Psoas muscle (tissue), 8 donors: Measurements from ENCODE around the gene MADD. TPM values are rescaled to one million over a fixed set of nuclear protein-coding genes. Genes with fewer than 3 reads are reported as not detected.

Source experiments
- ATAC-seq, 4 donors: fragments of 200-7000 bp; cut with Tn5 transposase; one replicate each; pipeline ENCODE4 v1.9.1; 2020; ENCODE audit warnings: moderate library complexity in 3 of 4, mild to moderate bottlenecking in 2 of 4
- DNase-seq, 2 donors: peaks; one replicate each; pipeline ENCODE4 v3.0.0-alpha.2; 2020
- H3K27ac ChIP-seq: fragments of 200-600 bp; one replicate; pipeline ENCODE4 v1.8.0; 2022
- H3K27me3 ChIP-seq, 3 donors: fragments of 200-600 bp in 1 of 3; one replicate each; pipeline versions ENCODE4 v1.6.1 to v1.8.0; 2013 to 2022; ENCODE audit warnings: low read length in 2 of 3, mild to moderate bottlenecking in 2 of 3, moderate library complexity in 1 of 3; ENCODE audit not compliant: insufficient read depth in 3 of 3
- H3K36me3 ChIP-seq, 2 donors: fragments of 200-600 bp in 1 of 2; one replicate each; pipeline versions ENCODE4 v1.6.1 to v1.8.0; 2013 to 2022; ENCODE audit warnings: low read depth in 1 of 2, mild to moderate bottlenecking in 1 of 2, moderate library complexity in 1 of 2; ENCODE audit not compliant: insufficient read depth in 1 of 2
- H3K4me1 ChIP-seq: fragments of 200-600 bp; one replicate; pipeline ENCODE4 v1.8.0; 2022
- H3K4me3 ChIP-seq: fragments of 200-600 bp; one replicate; pipeline ENCODE4 v1.8.0; 2022; ENCODE audit warnings: mild to moderate bottlenecking
- H3K9me3 ChIP-seq: fragments of 200-600 bp; one replicate; pipeline ENCODE4 v1.8.0; 2022
- WGBS, 3 donors: extraction: QIAGEN DNeasy Blood & Tissue Kit; methylation state at CpG; one replicate each; pipeline versions ENCODE4 v1.1.6 to v1.1.7; 2013; 5-methylcytosine and 5-hydroxymethylcytosine counted together
- intact Hi-C, 2 donors: fragments of 100-400 bp; cut with DNase I; formaldehyde crosslinking; loops; one replicate each; pipeline versions ENCODE4 v1.11.0 to v1.14.2; 2022
- polyA plus RNA-seq, 3 donors: library from polyadenylated mRNA; stranded (reverse); fragments of 200-250 nt; gene quantifications; one replicate each; pipeline ENCODE4 v1.2.3, GENCODE V29; 2013
- total RNA-seq, 4 donors: library from RNA; stranded (reverse); fragmentation: NEBNext Ultra II Directional in 2 of 4; extraction: Animal tissue kit (Norgen Biotek cat#: 25700) in 2 of 4; gene quantifications; one replicate each; pipeline versions ENCODE4 v1.2.1 to v1.2.4, GENCODE V29; 2021 to 2023
- TF ChIP-seq, protein P1 (sequence below): fragments of 200-600 bp; IDR thresholded peaks from one replicate; pipeline ENCODE4 v1.8.0; 2022; ENCODE audit warnings: antibody characterized with exemption
- donor health status: healthy with polysubstance abuse.
- donor health status: DM: no; HTN: no; CAD: no; lungs with moderate emphysema.
- donor health status: Bipolar disorder and iron deficiency.
- donor health status: healthy.
- donor health status: DM: yes; HTN: yes; CAD: no.
- donor health status: DM: no; HTN: no; CAD: no.
- donor health status: DM: no; HTN: no; CAD: no.
- donor health status: DM: yes; HTN: yes; CAD: no.

Gene MADD
- total and polyA plus RNA-seq, 7 donors: 11.5 to 33.6 (median 19.5) TPM

DNA sequence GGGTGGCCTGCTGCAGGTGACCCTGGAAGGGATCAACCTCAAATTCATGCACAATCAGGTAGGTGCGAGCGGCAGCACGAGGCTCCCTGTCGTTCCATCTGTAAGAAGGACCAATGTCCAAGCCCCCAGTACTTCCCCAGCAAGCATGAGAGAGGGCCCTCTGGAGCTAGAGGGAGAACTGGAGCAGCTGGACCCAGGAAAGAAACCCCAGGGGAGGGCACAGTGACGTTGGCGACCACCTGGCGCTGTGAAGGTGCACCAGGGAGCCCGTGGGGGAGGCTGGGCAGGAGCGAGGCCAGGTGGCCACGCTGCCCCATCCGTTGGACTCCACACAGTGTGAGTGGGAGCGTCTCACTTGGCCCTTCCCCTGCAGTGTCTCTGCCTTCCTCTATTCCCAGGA, 54.6 kb downstream of the MADD start:
- no peak for ATAC-seq
- 86 to 91% (median 91%) methylated on average over 12 of the region's 12 CpGs for WGBS, 3 donors
- TF ChIP-seq, protein P1, sequence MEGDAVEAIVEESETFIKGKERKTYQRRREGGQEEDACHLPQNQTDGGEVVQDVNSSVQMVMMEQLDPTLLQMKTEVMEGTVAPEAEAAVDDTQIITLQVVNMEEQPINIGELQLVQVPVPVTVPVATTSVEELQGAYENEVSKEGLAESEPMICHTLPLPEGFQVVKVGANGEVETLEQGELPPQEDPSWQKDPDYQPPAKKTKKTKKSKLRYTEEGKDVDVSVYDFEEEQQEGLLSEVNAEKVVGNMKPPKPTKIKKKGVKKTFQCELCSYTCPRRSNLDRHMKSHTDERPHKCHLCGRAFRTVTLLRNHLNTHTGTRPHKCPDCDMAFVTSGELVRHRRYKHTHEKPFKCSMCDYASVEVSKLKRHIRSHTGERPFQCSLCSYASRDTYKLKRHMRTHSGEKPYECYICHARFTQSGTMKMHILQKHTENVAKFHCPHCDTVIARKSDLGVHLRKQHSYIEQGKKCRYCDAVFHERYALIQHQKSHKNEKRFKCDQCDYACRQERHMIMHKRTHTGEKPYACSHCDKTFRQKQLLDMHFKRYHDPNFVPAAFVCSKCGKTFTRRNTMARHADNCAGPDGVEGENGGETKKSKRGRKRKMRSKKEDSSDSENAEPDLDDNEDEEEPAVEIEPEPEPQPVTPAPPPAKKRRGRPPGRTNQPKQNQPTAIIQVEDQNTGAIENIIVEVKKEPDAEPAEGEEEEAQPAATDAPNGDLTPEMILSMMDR: no peak
- Histone ChIP-seq H3K27ac (no peak overlapping the region), H3K4me1 (peaks cover 12% of the 10 kb centered on the region), H3K9me3 (no peaks in the 10 kb centered on the region), H3K27me3 (no peaks in the 10 kb centered on the region), H3K36me3 (peaks cover 0 to 6% of the 10 kb centered on the region in 2 donors), H3K4me3 (no peak overlapping the region)
- no peak for DNase-seq
- intact Hi-C loops: no loop called here

- no peaks in the 10 kb centered on the region for H3K9me3 ChIP-seq
- DNase-seq: no peak
- no peak overlapping the region for H3K27ac ChIP-seq
- peaks cover 21% of the 10 kb centered on the region for H3K4me1 ChIP-seq
- H3K36me3 ChIP-seq: peaks cover 0 to 6% of the 10 kb centered on the region in 2 donors
- H3K27me3 ChIP-seq: no peaks in the 10 kb centered on the region
- no peak for ATAC-seq
- WGBS, 3 donors: 73 to 80% (median 77%) methylated on average over 15 of the region's 15 CpGs
- no peak overlapping the region for H3K4me3 ChIP-seq
- intact Hi-C loops: loop anchor here in 1 of 2 donors (2.0 kb wide), 1 partner anchor 57 kb away; no protein-coding TSS in a partner anchor
- TF ChIP-seq, protein P1: no peak
These were observed 55.5 kb downstream of the MADD start for GRCh38 chr11:47325271-47326041.

- TF ChIP-seq, protein P1: no peak
- Histone ChIP-seq H3K36me3 (peaks cover 0 to 6% of the 10 kb centered on the region in 2 donors), H3K27ac (no peak overlapping the region), H3K27me3 (no peaks in the 10 kb centered on the region), H3K4me1 (peaks cover 29% of the 10 kb centered on the region), H3K9me3 (no peaks in the 10 kb centered on the region), H3K4me3 (no peak overlapping the region)
- intact Hi-C loops: loop anchor here in 1 of 2 donors (2.0 kb wide), 1 partner anchor 57 kb away; no protein-coding TSS in a partner anchor
- no peak for DNase-seq
- WGBS, 3 donors: 96 to 98% (median 97%) methylated on average over 12 of the region's 12 CpGs
- no peak for ATAC-seq
These were observed 56.3 kb downstream of the MADD start for GRCh38 chr11:47326198-47326597.

DNA sequence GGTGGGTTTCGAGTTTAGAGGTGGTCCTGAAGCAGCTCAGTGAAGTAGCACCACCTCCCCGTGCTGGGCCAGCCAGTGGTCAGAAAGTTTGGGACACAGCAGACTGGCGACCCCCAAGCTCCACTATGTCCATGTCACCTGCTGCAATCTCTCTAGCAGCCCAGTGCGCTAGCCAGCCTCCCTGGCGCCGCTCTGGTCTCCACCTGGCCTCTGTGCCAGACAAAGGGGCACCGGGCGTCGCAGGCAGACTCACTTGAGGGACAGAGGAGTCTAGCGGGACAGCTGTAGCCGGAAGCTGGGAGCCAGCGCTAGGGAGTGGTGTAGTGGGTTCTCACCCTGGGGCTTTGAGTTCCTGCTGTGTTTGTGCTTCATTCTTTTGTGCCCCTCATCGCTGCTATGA, 57.1 kb downstream of the MADD start:
- no peaks in the 10 kb centered on the region for H3K9me3 ChIP-seq
- ATAC-seq (no peak), DNase-seq (no peak)
- peaks cover 0 to 3% of the 10 kb centered on the region in 2 donors for H3K36me3 ChIP-seq
- TF ChIP-seq, protein P1: no peak
- no peak overlapping the region for H3K4me3 ChIP-seq
- no peaks in the 10 kb centered on the region for H3K27me3 ChIP-seq
- intact Hi-C loops: loop anchor here in 1 of 2 donors (2.0 kb wide), 1 partner anchor 56 kb away; no protein-coding TSS in a partner anchor
- 90 to 94% (median 91%) methylated on average over 12 to 13 of the region's 13 CpGs for WGBS, 3 donors
- peaks cover 36% of the 10 kb centered on the region for H3K4me1 ChIP-seq
- H3K27ac ChIP-seq: no peak overlapping the region
